GM19239 (cell line): ENCODE data around the gene HHIP.
A peak's percentile ranks its signal among the peaks of the same experiment; 100 is the strongest.
"Not testable (repeated sequence)": the region's sequence is repeated elsewhere in the genome, so short reads cannot be mapped to it uniquely, and the experiment has no call there.

Experiments
- DNase-seq: peaks from one replicate; pipeline ENCODE4 v3.0.0; 2011; ENCODE audit warnings: low spot score; ENCODE audit not compliant: insufficient read length
- FAIRE-seq: peaks from 2 replicates; lab custom pipeline; 2011; peaks lifted over from hg19 to GRCh38; lab: Jason Lieb, UNC

HHIP gene

DNA sequence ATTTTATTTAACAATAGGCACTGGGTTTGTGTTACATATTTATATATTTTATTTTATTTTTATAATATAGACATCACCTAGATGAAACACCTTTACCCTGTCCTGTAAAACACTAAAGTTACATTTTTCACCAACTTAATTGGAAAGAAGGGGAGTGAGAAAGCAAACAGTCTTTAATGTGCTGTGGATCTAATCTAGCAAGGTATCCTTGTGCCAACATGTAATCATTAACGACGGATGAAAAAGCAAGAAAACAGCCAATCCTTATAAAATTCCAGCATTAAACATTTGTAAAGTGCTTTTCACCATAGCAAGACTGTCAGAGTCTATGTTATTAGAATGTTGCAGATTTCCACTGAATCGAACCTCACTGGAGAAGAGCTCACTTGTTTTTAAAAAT lies 92.7 kb downstream of the HHIP start:
- FAIRE-seq (no peak), DNase-seq (no peak)

GRCh38 chr4:144739511-144740033 lies 93.6 kb downstream of the HHIP start:
- no peak for FAIRE-seq
- DNase-seq: no peak

DNA sequence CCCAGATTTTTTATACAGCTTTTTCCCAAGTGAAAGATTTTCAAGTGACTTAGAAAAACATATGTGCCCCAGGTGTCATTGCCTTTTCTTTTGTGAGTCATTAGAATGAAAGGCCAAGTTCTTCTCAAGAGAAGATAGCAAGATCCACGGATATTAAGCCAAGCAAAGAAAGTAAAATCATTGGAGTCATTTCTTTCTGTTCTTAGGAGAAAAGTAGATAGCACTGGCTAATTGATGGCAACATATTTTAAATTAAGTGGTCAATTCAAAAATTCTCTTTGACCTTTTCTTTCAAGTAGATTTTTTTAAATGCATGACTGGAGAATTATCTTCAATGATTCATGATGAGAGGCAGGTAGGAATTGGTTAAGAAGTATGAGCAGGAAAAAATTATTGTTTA lies 94.4 kb downstream of the HHIP start:
- DNase-seq (no peak), FAIRE-seq (no peak)

DNA sequence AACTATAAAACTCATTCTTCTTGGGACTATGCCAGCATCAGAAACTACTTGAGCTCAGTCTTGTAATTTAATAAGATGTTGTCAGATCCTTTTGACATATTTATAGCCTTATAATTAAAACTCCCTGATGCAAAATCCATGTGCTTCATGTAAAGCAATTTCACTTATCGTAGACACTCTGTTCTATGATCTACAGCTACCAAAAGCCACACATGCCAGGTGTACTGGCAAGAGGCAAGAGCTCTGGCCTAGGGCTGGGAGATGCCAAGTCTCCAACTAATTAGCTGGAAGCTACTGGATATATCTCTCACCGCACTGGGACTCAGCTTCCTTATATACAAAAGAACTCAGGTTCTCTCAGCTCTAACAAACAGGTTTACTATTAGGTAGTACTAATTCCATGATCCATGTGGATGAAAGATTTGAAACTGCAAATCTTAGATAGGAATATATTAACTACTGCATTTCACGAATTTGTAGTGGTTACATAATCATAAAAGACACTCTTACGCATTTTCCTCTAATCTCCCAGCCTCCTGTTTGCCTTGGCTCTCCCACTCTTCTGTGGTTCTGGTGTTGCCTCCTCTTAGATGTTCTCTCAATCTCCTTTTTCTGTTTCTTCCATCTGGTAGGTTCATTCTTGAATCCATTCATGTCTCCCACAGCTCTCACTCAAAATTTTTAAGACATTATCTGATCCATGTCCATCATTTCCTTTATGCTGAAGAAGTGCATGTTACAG lies 103.0 kb downstream of the HHIP start:
- FAIRE-seq (no peak), DNase-seq (no peak)

DNA sequence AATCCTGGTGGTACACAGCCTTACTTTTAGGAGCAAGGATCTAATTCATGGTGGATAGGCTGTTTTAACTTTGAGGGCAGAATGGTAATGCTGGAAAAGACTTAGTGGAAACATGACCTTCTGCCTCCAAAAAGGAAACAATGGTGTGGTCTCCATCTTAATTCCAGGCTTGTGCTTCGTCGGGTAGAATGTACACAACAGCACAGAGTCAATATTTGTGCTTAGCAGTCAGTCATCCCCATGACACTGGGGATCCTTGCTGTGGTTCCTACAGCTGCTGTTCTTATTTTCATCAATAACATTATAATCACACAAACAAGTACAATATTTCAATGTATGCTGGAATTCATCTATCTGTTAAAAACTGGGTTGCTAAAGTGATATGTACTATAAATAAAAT lies 104.4 kb downstream of the HHIP start:
- FAIRE-seq (no peak), DNase-seq (no peak)

- FAIRE-seq (peak; percentile 31), DNase-seq (no peak)
Observed at GRCh38 chr4:144754562-144755410, 108.8 kb downstream of the HHIP start.

DNA sequence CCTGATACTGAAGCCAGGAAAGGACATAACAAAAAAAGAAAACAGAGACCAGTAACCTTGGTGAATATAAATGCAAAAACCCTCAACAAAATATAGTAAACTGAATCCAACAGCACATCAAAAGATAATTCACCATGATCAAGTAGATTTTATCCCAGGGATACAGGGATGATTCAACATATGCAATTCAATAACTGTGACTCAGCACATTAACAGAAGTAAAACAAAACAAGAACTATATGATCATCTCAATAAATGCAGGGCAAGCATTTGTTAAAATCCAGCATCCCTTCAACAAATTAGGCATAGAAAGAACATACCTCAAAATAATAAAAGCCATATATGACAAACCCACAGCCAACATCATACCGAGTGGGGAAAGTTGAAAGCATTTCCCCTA lies 112.0 kb downstream of the HHIP start:
- no peak for DNase-seq
- peak; percentile 8 for FAIRE-seq

GRCh38 chr4:144768809-144769208 lies 122.9 kb downstream of the HHIP start:
- not testable (repeated sequence) for FAIRE-seq, DNase-seq

DNA sequence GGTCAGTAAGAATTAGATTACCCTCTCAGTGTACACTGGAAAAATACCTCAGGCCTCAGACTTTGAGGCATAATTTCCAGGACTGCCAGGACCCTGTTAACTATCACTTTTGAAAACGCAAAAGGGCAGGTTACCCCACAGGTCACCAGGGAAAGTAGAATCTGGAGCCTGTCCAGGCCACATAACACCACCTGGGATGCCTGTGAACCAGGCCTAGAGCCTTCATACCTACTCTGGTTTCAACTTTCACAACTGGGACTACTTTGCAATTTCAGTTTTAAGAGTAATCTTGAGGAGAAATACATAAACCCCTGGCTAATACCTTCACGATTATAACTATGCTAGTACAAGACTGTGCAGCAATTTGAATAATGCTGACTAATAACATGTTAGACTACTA lies 132.4 kb downstream of the HHIP start:
- FAIRE-seq: no peak
- no peak for DNase-seq

- FAIRE-seq: no peak
- no peak for DNase-seq
Observed at GRCh38 chr4:144782345-144782744, 136.4 kb downstream of the HHIP start.

DNA sequence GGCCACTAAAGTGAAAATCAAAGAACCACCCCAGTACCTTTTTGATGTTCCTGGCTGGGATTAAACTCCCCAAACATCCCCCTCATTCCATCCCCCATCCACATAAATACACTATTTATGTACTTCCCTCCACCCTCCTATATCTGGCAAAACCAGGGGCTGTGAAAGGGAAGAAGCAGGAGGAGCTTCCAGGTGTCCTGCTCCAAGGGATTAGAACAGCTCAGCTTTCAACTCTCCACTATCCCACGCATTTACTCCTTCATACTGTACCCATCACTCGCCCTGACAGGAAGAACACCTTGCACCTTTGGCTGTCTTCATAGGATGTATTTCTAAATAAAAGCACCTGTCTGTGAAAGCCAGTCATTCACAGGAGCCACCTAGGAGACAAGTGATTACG lies 140.0 kb downstream of the HHIP start:
- FAIRE-seq: no peak
- DNase-seq: no peak

GRCh38 chr4:144787365-144788258 lies 141.7 kb downstream of the HHIP start:
- FAIRE-seq (peak; percentile 72), DNase-seq (peak; percentile 21)

- no peak for FAIRE-seq
- DNase-seq: no peak
Observed at GRCh38 chr4:144788469-144788868, 142.5 kb downstream of the HHIP start.

GRCh38 chr4:144791933-144792332 lies 146.0 kb downstream of the HHIP start:
- not testable (repeated sequence) for FAIRE-seq

More at GRCh38 chr4:144791933-144792332, 146.0 kb downstream of the HHIP start:
- DNase-seq: not testable (repeated sequence)
